ENCODE results near the gene MYBL2.

- TF ChIP-seq CTCF (IDR thresholded peaks at IDR 0.05) (no peak), SIN3A (IDR thresholded peaks at IDR 0.05; ENCODE audit: borderline replicate concordance, low read depth, low read length) (no peak), RFX5 (IDR thresholded peaks at IDR 0.05; ENCODE audit: low read length) (no peak), MAX (IDR thresholded peaks at IDR 0.05; ENCODE audit: low read depth) (no peak)
- TF ChIP-seq, protein P1, sequence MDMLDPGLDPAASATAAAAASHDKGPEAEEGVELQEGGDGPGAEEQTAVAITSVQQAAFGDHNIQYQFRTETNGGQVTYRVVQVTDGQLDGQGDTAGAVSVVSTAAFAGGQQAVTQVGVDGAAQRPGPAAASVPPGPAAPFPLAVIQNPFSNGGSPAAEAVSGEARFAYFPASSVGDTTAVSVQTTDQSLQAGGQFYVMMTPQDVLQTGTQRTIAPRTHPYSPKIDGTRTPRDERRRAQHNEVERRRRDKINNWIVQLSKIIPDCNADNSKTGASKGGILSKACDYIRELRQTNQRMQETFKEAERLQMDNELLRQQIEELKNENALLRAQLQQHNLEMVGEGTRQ (IDR thresholded peaks at IDR 0.05; ENCODE audit: borderline replicate concordance, low read depth, low read length) = no peak
Observed at GRCh38 chr20:43755851-43756250, 88.9 kb downstream of the MYBL2 start.

All from SK-N-SH (cell line).